ENCODE measurements around the gene INO80. TPM values are rescaled to one million over a fixed set of nuclear protein-coding genes. Genes with fewer than 3 reads are reported as not detected.
A peak's percentile ranks its signal among the peaks of the same experiment; 100 is the strongest.

Gene INO80
- total RNA-seq, 2 donors from 2014 or later: 9.4 to 16.4 TPM

GRCh38 chr15:40943764-40944365 is 172.2 kb downstream of the INO80 start:
- no peak for DNase-seq (ENCODE audit: low spot score)
- peaks cover 0 to 37% of the 10 kb centered on the region in 2 donors for H3K4me1 ChIP-seq
- H3K36me3 ChIP-seq: no peaks in the 10 kb centered on the region
- H3K4me3 ChIP-seq: no peak overlapping the region
- TF ChIP-seq CTCF (IDR thresholded peaks at IDR 0.05): no peak
- no peaks in the 10 kb centered on the region for H3K9me3 ChIP-seq
- no peak overlapping the region for H3K27ac ChIP-seq
- no peaks in the 10 kb centered on the region for H3K27me3 ChIP-seq

GRCh38 chr15:40942878-40943277 is 173.2 kb downstream of the INO80 start:
- DNase-seq (ENCODE audit: low spot score): no peak
- Histone ChIP-seq H3K4me1 (peaks cover 0 to 46% of the 10 kb centered on the region in 2 donors), H3K27me3 (no peaks in the 10 kb centered on the region), H3K36me3 (no peaks in the 10 kb centered on the region), H3K27ac (peak overlapping the region; percentile 81 to 86), H3K9me3 (no peaks in the 10 kb centered on the region), H3K4me3 (peak overlapping the region; percentile 35 to 57)
- TF ChIP-seq CTCF (IDR thresholded peaks at IDR 0.05): no peak

- H3K9me3 ChIP-seq: no peaks in the 10 kb centered on the region
- H3K4me3 ChIP-seq: peak overlapping the region; percentile 35 to 57
- no peak for DNase-seq (ENCODE audit: low spot score)
- no peaks in the 10 kb centered on the region for H3K36me3 ChIP-seq
- H3K4me1 ChIP-seq: peaks cover 0 to 50% of the 10 kb centered on the region in 2 donors
- H3K27ac ChIP-seq: peak overlapping the region; percentile 81 to 86
- TF ChIP-seq CTCF (IDR thresholded peaks at IDR 0.05): no peak
- H3K27me3 ChIP-seq: no peaks in the 10 kb centered on the region
Observed at GRCh38 chr15:40942337-40942854, 173.7 kb downstream of the INO80 start.

GRCh38 chr15:40941528-40942336 is 174.3 kb downstream of the INO80 start:
- Histone ChIP-seq H3K4me3 (peak overlapping the region; percentile 35 to 57), H3K9me3 (no peaks in the 10 kb centered on the region), H3K27ac (peak overlapping the region; percentile 81 to 86), H3K27me3 (no peaks in the 10 kb centered on the region), H3K4me1 (peaks cover 0 to 57% of the 10 kb centered on the region in 2 donors), H3K36me3 (no peaks in the 10 kb centered on the region)
- DNase-seq (ENCODE audit: low spot score): no peak
- peak; percentile 66 to 80 for TF ChIP-seq CTCF (IDR thresholded peaks at IDR 0.05)

GRCh38 chr15:40941068-40941527 is 175.0 kb downstream of the INO80 start:
- Histone ChIP-seq H3K36me3 (no peaks in the 10 kb centered on the region), H3K27ac (peak overlapping the region; percentile 81 to 86), H3K4me3 (peak overlapping the region; percentile 35 to 57), H3K27me3 (no peaks in the 10 kb centered on the region), H3K4me1 (peaks cover 0 to 63% of the 10 kb centered on the region in 2 donors), H3K9me3 (no peaks in the 10 kb centered on the region)
- peak; percentile 77 for DNase-seq (ENCODE audit: low spot score)
- no peak for TF ChIP-seq CTCF (IDR thresholded peaks at IDR 0.05)

All from right atrium auricular region (tissue), 2 donors.